Spleen (tissue), 11 donors: ENCODE results near the gene NFE2L3. TPM values are rescaled to one million over a fixed set of nuclear protein-coding genes. Genes with fewer than 3 reads are reported as not detected.

Source experiments
- DNase-seq: peaks from one replicate; pipeline ENCODE4 v3.0.0-alpha.2; 2020
- H3K27ac ChIP-seq, 8 donors: fragments of 200-600 bp; sonication (generic) in 7 of 8; 1 replicate in 4 of 8; 2 replicates in 4 of 8; pipeline versions ENCODE4 v1.5.0 to v1.8.0; 2016 to 2021; ENCODE audit warnings: inconsistent platforms in 4 of 8, mild to moderate bottlenecking in 4 of 8, moderate library complexity in 1 of 8
- H3K27me3 ChIP-seq, 7 donors: fragments of 200-600 bp; sonication (generic) in 6 of 7; replicated peaks in 1 of 7; 1 replicate in 4 of 7; 2 replicates in 3 of 7; pipeline versions ENCODE4 v1.5.0 to v1.8.0; 2016 to 2021; ENCODE audit warnings: inconsistent platforms in 3 of 7, mild to moderate bottlenecking in 1 of 7
- H3K36me3 ChIP-seq, 6 donors: fragments of 200-600 bp; sonication (generic) in 5 of 6; 1 replicate in 4 of 6; 2 replicates in 2 of 6; pipeline versions ENCODE4 v1.5.0 to v1.8.0; 2016 to 2021; ENCODE audit warnings: inconsistent platforms in 2 of 6
- H3K4me1 ChIP-seq, 6 donors: fragments of 200-600 bp; sonication (generic) in 5 of 6; 1 replicate in 3 of 6; 2 replicates in 3 of 6; pipeline versions ENCODE4 v1.5.0 to v1.8.0; 2016 to 2021; ENCODE audit warnings: inconsistent platforms in 3 of 6
- H3K4me3 ChIP-seq, 8 donors: fragments of 200-600 bp; sonication (generic) in 7 of 8; 1 replicate in 4 of 8; 2 replicates in 4 of 8; pipeline versions ENCODE4 v1.5.0 to v1.8.0; 2016 to 2021; ENCODE audit warnings: inconsistent platforms in 4 of 8, mild to moderate bottlenecking in 4 of 8, moderate library complexity in 2 of 8
- H3K9me3 ChIP-seq, 8 donors: fragments of 200-600 bp; sonication (generic) in 7 of 8; 1 replicate in 4 of 8; 2 replicates in 4 of 8; pipeline versions ENCODE4 v1.5.0 to v1.8.0; 2016 to 2021; ENCODE audit warnings: inconsistent platforms in 4 of 8
- CTCF ChIP-seq, 11 experiments: fragments of 200-600 bp in 7 of 11; fragments of 450-650 bp in 4 of 11; sonication (generic) in 4 of 11; IDR thresholded peaks in 8 of 11; conservative IDR thresholded peaks in 3 of 11; 1 replicate in 7 of 11; 2 replicates in 4 of 11; pipeline versions ENCODE4 v1.4.0 to v1.8.0; 2016 to 2021; ENCODE audit warnings: antibody characterized with exemption in 11 of 11, inconsistent platforms in 4 of 11, mild to moderate bottlenecking in 1 of 11
- POLR2A ChIP-seq, 3 donors: fragments of 450-650 bp; IDR thresholded peaks; one replicate each; pipeline ENCODE4 v1.5.1; 2017; ENCODE audit warnings: antibody characterized with exemption in 3 of 3, mild to moderate bottlenecking in 1 of 3
- POLR2AphosphoS5 ChIP-seq, 3 donors: sonication (generic); formaldehyde crosslinking; IDR thresholded peaks; one replicate each; pipeline ENCODE4 v1.5.1; 2017; ENCODE audit warnings: antibody characterized with exemption in 3 of 3
- WGBS, 5 donors: extraction: QIAGEN DNeasy Blood & Tissue Kit in 3 of 5; methylation state at CpG; one replicate each; pipeline versions ENCODE4 v1.1.5 to v1.1.7; 2013 to 2018; 5-methylcytosine and 5-hydroxymethylcytosine counted together
- intact Hi-C: fragments of 100-400 bp; cut with DNase I; formaldehyde crosslinking; loops from one replicate; pipeline ENCODE4 v1.15.0; 2023; ENCODE audit warnings: low total_unique reads
- polyA plus RNA-seq, 3 donors: library from polyadenylated mRNA; stranded (reverse); fragments of 200-250 nt; gene quantifications; one replicate each; pipeline ENCODE4 v1.2.1, GENCODE V29; 2013
- total RNA-seq, 7 donors: library from RNA; depleted of rRNA in 3 of 7; stranded (reverse); fragments of >200 nt in 3 of 7; fragmentation: NEBNext Ultra II Directional in 4 of 7; extraction: Animal tissue kit (Norgen Biotek cat#: 25700) in 4 of 7; gene quantifications; one replicate each; pipeline versions ENCODE4 v1.1.0 to v1.2.1, GENCODE V29; 2016 to 2021
- donor health status: healthy with polysubstance abuse.
- donor health status: DM: no; HTN: no; CAD: no; lungs with moderate emphysema.
- donor health status: DM: no; HTN: no; CAD: no.
- donor health status: Bipolar disorder and iron deficiency.
- donor health status: healthy.
- donor health status: DM: no; HTN: no; CAD: no.
- donor health status: DM: yes; HTN: yes; CAD: no.

NFE2L3 gene
- total and polyA plus RNA-seq, 10 donors: 4.9 to 12.7 (median 7.8) TPM

- H3K27me3 ChIP-seq: peaks cover 0 to 5% (median 0%) of the 10 kb centered on the region in 7 donors
- TF ChIP-seq POLR2AphosphoS5 (IDR thresholded peaks at IDR 0.05) (no peak), POLR2A (IDR thresholded peaks at IDR 0.05) (no peak), CTCF (IDR thresholded peaks at IDR 0.05 in 8 of 11, conservative IDR thresholded peaks at IDR 0.05 in 3 of 11) (no peak)
- intact Hi-C loops: no loop called here
- H3K4me1 ChIP-seq: peaks cover 0 to 5% (median 0%) of the 10 kb centered on the region in 6 donors
- no peak for DNase-seq
- H3K9me3 ChIP-seq: no peaks in the 10 kb centered on the region
- H3K27ac ChIP-seq: no peak overlapping the region
- H3K36me3 ChIP-seq: no peaks in the 10 kb centered on the region
- no peak overlapping the region for H3K4me3 ChIP-seq
These were observed 16.9 kb upstream of the NFE2L3 start for GRCh38 chr7:26135076-26135475.

GRCh38 chr7:26135551-26135950 lies 16.4 kb upstream of the NFE2L3 start:
- Histone ChIP-seq H3K9me3 (no peaks in the 10 kb centered on the region), H3K4me1 (peaks cover 0 to 10% (median 0%) of the 10 kb centered on the region in 6 donors), H3K27me3 (peaks cover 0 to 5% (median 0%) of the 10 kb centered on the region in 7 donors), H3K4me3 (no peak overlapping the region), H3K36me3 (no peaks in the 10 kb centered on the region), H3K27ac (no peak overlapping the region)
- intact Hi-C loops: no loop called here
- TF ChIP-seq CTCF (IDR thresholded peaks at IDR 0.05 in 8 of 11, conservative IDR thresholded peaks at IDR 0.05 in 3 of 11): no peak
- no peak for TF ChIP-seq POLR2A (IDR thresholded peaks at IDR 0.05)
- no peak for TF ChIP-seq POLR2AphosphoS5 (IDR thresholded peaks at IDR 0.05)
- no peak for DNase-seq
- WGBS, 5 donors: 91 to 100% (median 95%) methylated on average over 1 of the region's 1 CpG

- TF ChIP-seq CTCF (IDR thresholded peaks at IDR 0.05 in 8 of 11, conservative IDR thresholded peaks at IDR 0.05 in 3 of 11) (no peak), POLR2AphosphoS5 (IDR thresholded peaks at IDR 0.05) (no peak), POLR2A (IDR thresholded peaks at IDR 0.05) (no peak)
- Histone ChIP-seq H3K4me3 (no peak overlapping the region), H3K27ac (no peak overlapping the region), H3K36me3 (no peaks in the 10 kb centered on the region), H3K4me1 (peaks cover 0 to 23% (median 0%) of the 10 kb centered on the region in 6 donors), H3K27me3 (peaks cover 0 to under 1% (median 0%) of the 10 kb centered on the region in 7 donors), H3K9me3 (no peaks in the 10 kb centered on the region)
- no peak for DNase-seq
- 77 to 86% (median 84%) methylated on average over 4 of the region's 4 CpGs for WGBS, 5 donors
- intact Hi-C loops: no loop called here
These were observed 15.2 kb upstream of the NFE2L3 start for GRCh38 chr7:26136831-26137230.

DNA sequence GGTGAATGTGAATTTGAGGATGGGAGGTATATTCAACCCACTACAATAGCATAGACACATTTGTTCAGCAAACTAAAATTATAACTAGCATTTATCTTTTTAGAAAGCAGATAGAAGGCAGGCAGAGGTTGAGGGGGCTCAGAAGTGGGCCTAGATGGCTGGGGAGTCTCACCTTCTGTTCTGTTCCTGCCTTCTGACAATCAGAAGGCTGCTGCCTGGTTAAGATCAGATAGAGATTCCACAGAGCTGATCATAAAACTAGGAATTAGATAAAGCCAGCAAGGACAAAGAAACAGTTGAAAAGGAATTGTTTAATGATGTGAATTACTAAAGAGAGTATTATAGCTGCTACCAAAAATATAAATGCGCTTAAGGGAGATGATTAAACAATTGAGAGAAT lies 11.6 kb upstream of the NFE2L3 start:
- no peak overlapping the region for H3K4me3 ChIP-seq
- no peaks in the 10 kb centered on the region for H3K9me3 ChIP-seq
- no peak overlapping the region for H3K27ac ChIP-seq
- WGBS, 5 donors: 91 to 100% (median 93%) methylated on average over 1 of the region's 1 CpG
- TF ChIP-seq POLR2AphosphoS5 (IDR thresholded peaks at IDR 0.05) (no peak), CTCF (IDR thresholded peaks at IDR 0.05 in 8 of 11, conservative IDR thresholded peaks at IDR 0.05 in 3 of 11) (no peak), POLR2A (IDR thresholded peaks at IDR 0.05) (no peak)
- peaks cover 0 to 15% (median 0%) of the 10 kb centered on the region in 7 donors for H3K27me3 ChIP-seq
- no peak for DNase-seq
- intact Hi-C loops: no loop called here
- peaks cover 0 to 33% (median 0%) of the 10 kb centered on the region in 6 donors for H3K4me1 ChIP-seq
- H3K36me3 ChIP-seq: no peaks in the 10 kb centered on the region
